Upper lobe of left lung (tissue), 6 donors: ENCODE results near the gene TMEM42. TPM values are rescaled to one million over a fixed set of nuclear protein-coding genes. Genes with fewer than 3 reads are reported as not detected.
A peak's percentile ranks its signal among the peaks of the same experiment; 100 is the strongest.
"Not testable (repeated sequence)": the region's sequence is repeated elsewhere in the genome, so short reads cannot be mapped to it uniquely, and the experiment has no call there.

Experiments used
- ATAC-seq, 2 donors: fragments of 200-7000 bp; cut with Tn5 transposase; one replicate each; pipeline ENCODE4 v1.9.1; 2022; ENCODE audit warnings: mild to moderate bottlenecking in 2 of 2, moderate library complexity in 2 of 2; ENCODE audit not compliant: low FRiP score in 2 of 2
- DNase-seq, 2 donors: peaks; one replicate each; pipeline ENCODE4 v3.0.0-alpha.2; 2019 to 2020
- H3K27ac ChIP-seq, 4 donors: fragments of 200-600 bp; sonication (generic); one replicate each; pipeline ENCODE4 v1.5.1; 2016 to 2019
- H3K27me3 ChIP-seq, 4 donors: fragments of 200-600 bp; sonication (generic); one replicate each; pipeline ENCODE4 v1.5.1; 2017 to 2019
- H3K36me3 ChIP-seq, 4 donors: fragments of 200-600 bp; sonication (generic); one replicate each; pipeline ENCODE4 v1.5.1; 2016 to 2019
- H3K4me1 ChIP-seq, 4 donors: fragments of 200-600 bp; sonication (generic); one replicate each; pipeline ENCODE4 v1.5.1; 2018 to 2019
- H3K4me3 ChIP-seq, 4 donors: fragments of 200-600 bp; sonication (generic); one replicate each; pipeline ENCODE4 v1.5.1; 2017 to 2019; ENCODE audit warnings: mild to moderate bottlenecking in 2 of 4, moderate library complexity in 1 of 4
- H3K9me3 ChIP-seq, 4 donors: fragments of 200-600 bp; sonication (generic); one replicate each; pipeline ENCODE4 v1.5.1; 2018 to 2019
- CTCF ChIP-seq, 6 experiments: fragments of 450-650 bp in 4 of 6; fragments of 200-600 bp in 2 of 6; sonication (generic) in 2 of 6; IDR thresholded peaks; one replicate each; pipeline ENCODE4 v1.5.1; 2016 to 2019; ENCODE audit warnings: antibody characterized with exemption in 6 of 6
- EP300 ChIP-seq, 4 donors: sonication (generic); formaldehyde crosslinking; IDR thresholded peaks; one replicate each; pipeline ENCODE4 v1.5.1; 2017; ENCODE audit warnings: antibody characterized with exemption in 4 of 4, control low read depth in 2 of 4
- POLR2A ChIP-seq, 4 donors: fragments of 450-650 bp; IDR thresholded peaks; one replicate each; pipeline ENCODE4 v1.5.1; 2016 to 2017; ENCODE audit warnings: antibody characterized with exemption in 4 of 4, mild to moderate bottlenecking in 2 of 4
- POLR2AphosphoS5 ChIP-seq, 2 donors: sonication (generic); formaldehyde crosslinking; IDR thresholded peaks; one replicate each; pipeline ENCODE4 v1.5.1; 2017; ENCODE audit warnings: antibody characterized with exemption in 2 of 2
- WGBS, 2 donors: methylation state at CpG; one replicate each; pipeline ENCODE4 v1.1.5; 2017 to 2018; 5-methylcytosine and 5-hydroxymethylcytosine counted together
- total RNA-seq, 6 donors: library from RNA; depleted of rRNA in 4 of 6; stranded (reverse); fragments of >200 nt in 4 of 6; gene quantifications; one replicate each; pipeline versions ENCODE4 v1.1.0 to v1.2.1, GENCODE V29; 2016 to 2021
- donor health status: DM: no; HTN: no; CAD: no; lungs with moderate emphysema.
- donor health status: DM: no; HTN: yes; CAD: no; lungs with severe emphysema.

TMEM42 gene
- total RNA-seq, 6 donors from 2014 or later: 6.3 to 19.5 (median 11.0) TPM

GRCh38 chr3:44835684-44836083 is 26.0 kb upstream of the TMEM42 start:
- no peak overlapping the region for H3K4me3 ChIP-seq
- no peak overlapping the region for H3K27ac ChIP-seq
- TF ChIP-seq POLR2AphosphoS5 (IDR thresholded peaks at IDR 0.05): no peak
- TF ChIP-seq POLR2A (IDR thresholded peaks at IDR 0.05): no peak
- TF ChIP-seq CTCF (IDR thresholded peaks at IDR 0.05): no peak
- no peak for TF ChIP-seq EP300 (IDR thresholded peaks at IDR 0.05)
- H3K9me3 ChIP-seq: peaks cover 6 to 10% (median 8%) of the 10 kb centered on the region in 4 donors
- 97 to 99% methylated on average over 3 of the region's 3 CpGs for WGBS, 2 donors
- DNase-seq: no peak
- H3K36me3 ChIP-seq: no peaks in the 10 kb centered on the region
- H3K4me1 ChIP-seq: no peaks in the 10 kb centered on the region
- no peaks in the 10 kb centered on the region for H3K27me3 ChIP-seq
- ATAC-seq: no peak

- no peaks in the 10 kb centered on the region for H3K4me1 ChIP-seq
- ATAC-seq: no peak
- H3K4me3 ChIP-seq: no peak overlapping the region
- TF ChIP-seq EP300 (IDR thresholded peaks at IDR 0.05): no peak
- TF ChIP-seq CTCF (IDR thresholded peaks at IDR 0.05): no peak
- TF ChIP-seq POLR2A (IDR thresholded peaks at IDR 0.05): no peak
- TF ChIP-seq POLR2AphosphoS5 (IDR thresholded peaks at IDR 0.05): no peak
- WGBS, 2 donors: 78 to 80% methylated on average over 2 of the region's 2 CpGs
- no peaks in the 10 kb centered on the region for H3K9me3 ChIP-seq
- no peak overlapping the region for H3K27ac ChIP-seq
- no peaks in the 10 kb centered on the region for H3K27me3 ChIP-seq
- no peaks in the 10 kb centered on the region for H3K36me3 ChIP-seq
- no peak for DNase-seq
These were observed 19.3 kb upstream of the TMEM42 start for GRCh38 chr3:44842376-44842775.

GRCh38 chr3:44845528-44846520 is 15.9 kb upstream of the TMEM42 start:
- no peak for TF ChIP-seq EP300 (IDR thresholded peaks at IDR 0.05)
- TF ChIP-seq POLR2A (IDR thresholded peaks at IDR 0.05): no peak
- no peak for TF ChIP-seq CTCF (IDR thresholded peaks at IDR 0.05)
- no peak for TF ChIP-seq POLR2AphosphoS5 (IDR thresholded peaks at IDR 0.05)
- Histone ChIP-seq H3K9me3 (no peaks in the 10 kb centered on the region), H3K27ac (no peak overlapping the region), H3K36me3 (no peaks in the 10 kb centered on the region), H3K27me3 (no peaks in the 10 kb centered on the region), H3K4me1 (no peaks in the 10 kb centered on the region), H3K4me3 (no peak overlapping the region)
- 63 to 77% methylated on average over 7 of the region's 7 CpGs for WGBS, 2 donors
- DNase-seq: no peak
- ATAC-seq: peak in 1 of 2 donors; percentile 34

- Histone ChIP-seq H3K27ac (no peak overlapping the region), H3K4me3 (no peak overlapping the region), H3K27me3 (no peaks in the 10 kb centered on the region), H3K36me3 (no peaks in the 10 kb centered on the region), H3K4me1 (no peaks in the 10 kb centered on the region), H3K9me3 (no peaks in the 10 kb centered on the region)
- no peak for DNase-seq
- 76 to 84% methylated on average over 1 of the region's 1 CpG for WGBS, 2 donors
- TF ChIP-seq CTCF (IDR thresholded peaks at IDR 0.05) (no peak), EP300 (IDR thresholded peaks at IDR 0.05) (no peak), POLR2AphosphoS5 (IDR thresholded peaks at IDR 0.05) (no peak), POLR2A (IDR thresholded peaks at IDR 0.05) (no peak)
- ATAC-seq: no peak
These were observed 13.1 kb upstream of the TMEM42 start for GRCh38 chr3:44848634-44849033.

- not testable (repeated sequence) for DNase-seq, H3K36me3 ChIP-seq, H3K27ac ChIP-seq, H3K4me3 ChIP-seq, ATAC-seq, H3K27me3 ChIP-seq, H3K4me1 ChIP-seq
- WGBS, 2 donors: 97 to 99% methylated on average over 6 of the region's 6 CpGs
- H3K9me3 ChIP-seq: peaks cover 0 to 11% (median 0%) of the 10 kb centered on the region in 4 donors
These were observed 5.0 kb upstream of the TMEM42 start for GRCh38 chr3:44856663-44857062.
